ENCODE results near the gene NSG2.

Gene NSG2

DNA sequence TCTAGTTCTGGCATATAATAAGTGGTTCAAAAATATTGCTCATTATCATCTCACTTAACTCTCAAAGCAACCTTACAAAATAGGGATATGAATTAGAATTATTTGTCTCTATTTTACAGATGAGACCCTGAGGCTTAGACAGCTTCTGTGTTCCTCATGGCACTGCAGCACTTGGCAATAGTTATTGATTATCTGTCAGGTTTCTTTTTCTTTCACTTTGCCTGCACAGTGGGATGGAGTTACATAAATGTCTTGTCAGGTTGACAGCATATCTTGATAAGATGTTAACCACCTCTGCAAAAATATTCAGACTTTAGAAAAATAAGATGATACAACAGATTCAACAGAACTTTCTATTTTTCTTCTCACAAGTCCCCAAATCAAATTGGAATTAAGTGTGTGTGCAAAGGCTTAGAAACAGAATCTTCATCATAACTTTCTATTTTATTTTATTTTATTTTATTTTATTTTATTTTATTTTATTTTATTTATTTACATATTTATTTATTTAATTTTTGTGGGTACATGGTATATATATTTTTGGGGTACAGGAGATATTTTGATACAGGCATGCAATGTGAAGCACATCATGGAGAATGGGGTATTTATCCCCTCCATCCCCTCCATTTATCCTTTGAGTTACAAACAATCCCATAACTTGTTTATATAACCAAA lies 17.7 kb downstream of the NSG2 start:
- Histone ChIP-seq H3K36me3 (ENCODE audit: control insufficient read depth in 1 of 2, insufficient read depth in 2 of 2, low read length in 2 of 2) (no peaks in the 10 kb centered on the region), H3K27ac (ENCODE audit: low read length) (no peak overlapping the region), H3K9me3 (ENCODE audit: control insufficient read depth in 1 of 2, low read length in 2 of 2) (peaks cover 0 to 5% of the 10 kb centered on the region in 2 donors), H3K4me3 (ENCODE audit: low read depth in 1 of 2, low read length in 2 of 2) (no peak overlapping the region), H3K4me1 (ENCODE audit: control insufficient read depth in 1 of 2, insufficient read depth in 2 of 2, low read length in 2 of 2) (no peaks in the 10 kb centered on the region), H3K27me3 (ENCODE audit: low read depth, low read length) (no peaks in the 10 kb centered on the region)

DNA sequence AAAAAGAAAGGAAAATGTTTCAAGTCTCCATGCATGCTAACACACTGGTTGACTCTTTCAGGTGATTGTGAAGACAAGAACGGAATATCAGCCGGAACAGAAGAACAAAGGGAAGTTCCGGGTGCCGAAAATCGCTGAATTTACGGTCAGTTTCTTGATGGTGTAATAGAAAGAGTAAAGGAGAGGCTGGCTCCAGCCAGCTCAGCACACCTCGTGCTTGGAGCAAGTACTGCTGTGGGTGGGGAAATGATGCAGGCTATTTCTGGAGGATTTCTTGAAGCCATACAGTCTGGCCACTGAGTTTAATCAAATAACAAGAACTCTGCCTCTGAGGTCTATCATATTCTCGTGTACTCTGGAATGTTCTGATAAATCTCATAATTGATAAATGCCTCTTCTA lies 18.7 kb downstream of the NSG2 start:
- Histone ChIP-seq H3K27ac (ENCODE audit: low read length) (no peak overlapping the region), H3K36me3 (ENCODE audit: control insufficient read depth in 1 of 2, insufficient read depth in 2 of 2, low read length in 2 of 2) (no peaks in the 10 kb centered on the region), H3K27me3 (ENCODE audit: low read depth, low read length) (no peaks in the 10 kb centered on the region), H3K4me1 (ENCODE audit: control insufficient read depth in 1 of 2, insufficient read depth in 2 of 2, low read length in 2 of 2) (no peaks in the 10 kb centered on the region), H3K4me3 (ENCODE audit: low read depth in 1 of 2, low read length in 2 of 2) (no peak overlapping the region), H3K9me3 (ENCODE audit: control insufficient read depth in 1 of 2, low read length in 2 of 2) (peaks cover 0 to 5% of the 10 kb centered on the region in 2 donors)

DNA sequence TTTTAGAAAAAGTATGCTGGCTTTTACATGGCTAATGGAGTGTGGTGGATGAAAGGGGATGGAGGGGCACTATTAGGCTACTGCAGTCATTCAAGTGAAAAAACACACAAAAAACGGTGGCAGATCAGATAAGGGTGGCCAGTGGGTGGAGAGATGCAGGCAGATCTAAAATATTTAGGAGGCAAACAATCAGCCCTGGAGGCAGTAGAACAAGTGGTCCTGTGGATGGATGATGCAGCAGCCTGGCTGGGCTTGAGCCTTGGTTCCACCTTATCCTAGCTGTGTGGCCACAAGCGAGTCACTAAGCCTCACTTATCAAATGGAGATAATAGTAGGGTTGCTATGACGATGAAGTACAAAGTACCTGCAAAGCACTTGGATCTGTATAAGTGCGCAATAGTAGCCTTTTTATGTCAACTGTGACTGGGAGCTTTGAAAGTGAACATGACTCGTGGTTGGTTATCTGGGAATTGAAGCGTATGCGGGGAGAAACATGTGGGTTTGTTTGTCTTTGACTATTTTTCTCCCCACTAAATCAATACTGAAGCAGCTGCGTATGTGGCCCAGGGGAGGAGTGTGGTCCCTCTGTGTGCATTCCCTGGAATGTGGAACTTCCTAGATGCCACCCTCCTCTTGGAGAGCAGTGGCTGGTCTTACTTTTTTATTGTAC lies 20.2 kb downstream of the NSG2 start:
- no peak overlapping the region for H3K4me3 ChIP-seq (ENCODE audit: low read depth in 1 of 2, low read length in 2 of 2)
- H3K4me1 ChIP-seq (ENCODE audit: control insufficient read depth in 1 of 2, insufficient read depth in 2 of 2, low read length in 2 of 2): no peaks in the 10 kb centered on the region
- no peaks in the 10 kb centered on the region for H3K27me3 ChIP-seq (ENCODE audit: low read depth, low read length)
- H3K36me3 ChIP-seq (ENCODE audit: control insufficient read depth in 1 of 2, insufficient read depth in 2 of 2, low read length in 2 of 2): no peaks in the 10 kb centered on the region
- H3K27ac ChIP-seq (ENCODE audit: low read length): no peak overlapping the region
- H3K9me3 ChIP-seq (ENCODE audit: control insufficient read depth in 1 of 2, low read length in 2 of 2): peaks cover 0 to 1% of the 10 kb centered on the region in 2 donors

DNA sequence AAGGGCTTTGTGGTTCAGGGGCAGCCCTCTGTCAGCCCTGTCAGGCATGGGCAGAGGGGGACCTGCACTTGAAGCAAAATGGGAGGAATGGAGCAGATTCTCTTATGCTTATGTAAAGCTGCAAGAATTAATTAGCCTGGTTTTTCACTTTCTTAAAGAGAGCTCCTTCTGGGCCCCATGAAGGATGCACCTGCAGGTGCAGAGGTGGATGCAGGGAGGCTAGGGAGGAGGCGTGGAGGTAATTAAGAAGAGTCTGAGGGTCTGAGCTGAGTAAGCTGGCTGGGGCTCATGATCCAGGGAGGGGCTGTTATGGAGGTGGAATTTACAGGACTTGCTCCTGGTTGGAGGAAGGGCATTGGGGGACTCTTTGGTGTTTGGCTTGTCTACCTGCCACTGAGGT lies 22.0 kb downstream of the NSG2 start:
- H3K27me3 ChIP-seq (ENCODE audit: low read depth, low read length): no peaks in the 10 kb centered on the region
- no peak overlapping the region for H3K4me3 ChIP-seq (ENCODE audit: low read depth in 1 of 2, low read length in 2 of 2)
- H3K36me3 ChIP-seq (ENCODE audit: control insufficient read depth in 1 of 2, insufficient read depth in 2 of 2, low read length in 2 of 2): no peaks in the 10 kb centered on the region

DNA sequence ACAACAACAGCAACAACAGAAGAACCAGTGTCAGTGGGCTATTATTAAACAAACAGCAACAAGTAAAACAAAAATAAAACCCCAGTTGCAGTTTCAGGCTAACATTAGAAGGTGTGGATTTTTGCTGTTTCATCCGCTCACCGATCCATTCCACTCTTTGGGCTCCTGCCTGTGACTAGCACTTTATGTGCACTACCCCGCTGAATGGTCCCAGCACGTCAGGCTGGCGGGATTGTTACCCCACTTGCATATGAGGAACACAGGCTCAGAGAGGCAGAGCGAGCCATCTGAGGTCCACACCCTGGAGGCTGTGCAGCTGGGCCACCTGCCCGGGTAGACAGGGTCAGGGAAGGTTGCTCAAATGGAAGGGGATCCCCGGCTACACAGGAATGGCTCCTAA lies 26.0 kb downstream of the NSG2 start:
- no peaks in the 10 kb centered on the region for H3K9me3 ChIP-seq (ENCODE audit: control insufficient read depth in 1 of 2, low read length in 2 of 2)
- H3K36me3 ChIP-seq (ENCODE audit: control insufficient read depth in 1 of 2, insufficient read depth in 2 of 2, low read length in 2 of 2): no peaks in the 10 kb centered on the region
- no peak overlapping the region for H3K4me3 ChIP-seq (ENCODE audit: low read depth in 1 of 2, low read length in 2 of 2)
- H3K27me3 ChIP-seq (ENCODE audit: low read depth, low read length): no peaks in the 10 kb centered on the region
- peaks cover 0 to 12% of the 10 kb centered on the region in 2 donors for H3K4me1 ChIP-seq (ENCODE audit: control insufficient read depth in 1 of 2, insufficient read depth in 2 of 2, low read length in 2 of 2)
- no peak overlapping the region for H3K27ac ChIP-seq (ENCODE audit: low read length)

More for the DNA sequence above, 22.0 kb downstream of the NSG2 start:
- Histone ChIP-seq H3K9me3 (ENCODE audit: control insufficient read depth in 1 of 2, low read length in 2 of 2) (no peaks in the 10 kb centered on the region), H3K4me1 (ENCODE audit: control insufficient read depth in 1 of 2, insufficient read depth in 2 of 2, low read length in 2 of 2) (no peaks in the 10 kb centered on the region), H3K27ac (ENCODE audit: low read length) (no peak overlapping the region)

DNA sequence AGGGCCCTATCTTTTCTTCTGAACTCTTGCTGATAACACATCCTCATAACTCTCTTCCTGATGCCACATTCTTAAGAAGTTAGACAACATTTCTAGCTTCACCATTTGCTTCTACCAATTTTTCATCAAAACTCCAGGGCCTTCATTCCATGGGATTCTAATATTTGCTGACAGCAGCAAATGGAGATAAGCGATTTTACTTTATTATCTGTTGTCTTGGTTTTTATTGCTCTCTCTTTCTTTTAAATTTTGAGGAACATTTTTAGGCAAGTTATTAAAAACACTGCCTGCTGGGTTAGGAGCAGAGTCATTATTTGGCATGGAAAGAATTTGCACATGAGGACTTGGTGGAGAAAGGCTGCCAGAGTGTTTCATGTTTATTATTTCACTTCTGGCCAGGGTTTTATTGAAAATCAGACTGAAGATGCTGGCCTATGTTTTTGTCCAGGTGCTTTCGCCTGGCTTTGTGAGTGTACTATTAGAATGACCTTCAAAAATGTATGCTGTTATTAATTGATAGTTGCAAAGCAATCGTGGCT lies 27.7 kb downstream of the NSG2 start:
- no peak overlapping the region for H3K4me3 ChIP-seq (ENCODE audit: low read depth in 1 of 2, low read length in 2 of 2)
- no peak overlapping the region for H3K27ac ChIP-seq (ENCODE audit: low read length)

DNA sequence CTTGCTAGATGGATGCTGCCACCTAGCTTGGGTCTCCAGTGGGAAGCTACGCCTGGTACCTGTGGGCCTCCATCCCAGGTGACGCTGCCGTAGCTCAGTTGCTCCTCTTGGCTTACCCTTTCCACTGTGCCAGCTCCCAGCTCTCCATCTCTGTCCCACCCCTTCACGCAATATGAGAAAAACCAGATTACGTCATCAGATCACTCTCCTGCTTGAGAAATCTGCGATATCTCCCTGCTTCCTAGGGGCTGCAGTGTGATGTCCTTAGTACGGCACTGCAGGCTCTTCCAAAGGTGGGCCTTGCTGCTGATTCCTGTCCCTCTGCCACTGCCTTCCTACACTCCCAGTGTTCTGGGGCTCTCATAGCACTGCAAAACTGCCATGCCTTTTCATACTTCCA lies 28.9 kb downstream of the NSG2 start:
- no peak overlapping the region for H3K4me3 ChIP-seq (ENCODE audit: low read depth in 1 of 2, low read length in 2 of 2)
- H3K27ac ChIP-seq (ENCODE audit: low read length): no peak overlapping the region
- peaks cover 0 to 12% of the 10 kb centered on the region in 2 donors for H3K4me1 ChIP-seq (ENCODE audit: control insufficient read depth in 1 of 2, insufficient read depth in 2 of 2, low read length in 2 of 2)
- no peaks in the 10 kb centered on the region for H3K27me3 ChIP-seq (ENCODE audit: low read depth, low read length)
- H3K9me3 ChIP-seq (ENCODE audit: control insufficient read depth in 1 of 2, low read length in 2 of 2): no peaks in the 10 kb centered on the region
- no peaks in the 10 kb centered on the region for H3K36me3 ChIP-seq (ENCODE audit: control insufficient read depth in 1 of 2, insufficient read depth in 2 of 2, low read length in 2 of 2)

More for the DNA sequence above, 27.7 kb downstream of the NSG2 start:
- no peaks in the 10 kb centered on the region for H3K36me3 ChIP-seq (ENCODE audit: control insufficient read depth in 1 of 2, insufficient read depth in 2 of 2, low read length in 2 of 2)
- H3K4me1 ChIP-seq (ENCODE audit: control insufficient read depth in 1 of 2, insufficient read depth in 2 of 2, low read length in 2 of 2): peaks cover 0 to 12% of the 10 kb centered on the region in 2 donors
- H3K27me3 ChIP-seq (ENCODE audit: low read depth, low read length): no peaks in the 10 kb centered on the region
- no peaks in the 10 kb centered on the region for H3K9me3 ChIP-seq (ENCODE audit: control insufficient read depth in 1 of 2, low read length in 2 of 2)

DNA sequence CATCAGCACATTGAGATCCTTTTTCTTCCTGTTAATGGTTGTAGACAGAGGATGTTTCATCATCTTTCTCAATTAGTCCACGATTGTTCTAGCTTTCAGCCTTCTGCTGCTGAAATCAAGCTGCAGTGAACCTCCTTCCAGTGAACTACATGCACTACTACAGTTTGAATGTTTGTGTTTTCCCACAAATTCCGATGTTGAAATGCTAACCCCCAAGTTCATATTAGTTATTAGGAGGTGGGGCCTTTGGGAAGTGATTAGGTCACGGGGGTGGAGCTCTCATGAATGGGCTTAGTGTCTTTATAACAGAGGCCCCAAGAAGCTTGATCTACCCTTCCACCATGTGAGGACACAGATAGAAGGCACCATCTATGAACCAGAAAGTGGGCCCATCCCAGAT lies 32.9 kb downstream of the NSG2 start:
- H3K4me1 ChIP-seq (ENCODE audit: control insufficient read depth in 1 of 2, insufficient read depth in 2 of 2, low read length in 2 of 2): peaks cover 0 to 6% of the 10 kb centered on the region in 2 donors
- H3K36me3 ChIP-seq (ENCODE audit: control insufficient read depth in 1 of 2, insufficient read depth in 2 of 2, low read length in 2 of 2): no peaks in the 10 kb centered on the region
- no peak overlapping the region for H3K27ac ChIP-seq (ENCODE audit: low read length)
- no peak overlapping the region for H3K4me3 ChIP-seq (ENCODE audit: low read depth in 1 of 2, low read length in 2 of 2)
- H3K9me3 ChIP-seq (ENCODE audit: control insufficient read depth in 1 of 2, low read length in 2 of 2): no peaks in the 10 kb centered on the region
- H3K27me3 ChIP-seq (ENCODE audit: low read depth, low read length): no peaks in the 10 kb centered on the region

DNA sequence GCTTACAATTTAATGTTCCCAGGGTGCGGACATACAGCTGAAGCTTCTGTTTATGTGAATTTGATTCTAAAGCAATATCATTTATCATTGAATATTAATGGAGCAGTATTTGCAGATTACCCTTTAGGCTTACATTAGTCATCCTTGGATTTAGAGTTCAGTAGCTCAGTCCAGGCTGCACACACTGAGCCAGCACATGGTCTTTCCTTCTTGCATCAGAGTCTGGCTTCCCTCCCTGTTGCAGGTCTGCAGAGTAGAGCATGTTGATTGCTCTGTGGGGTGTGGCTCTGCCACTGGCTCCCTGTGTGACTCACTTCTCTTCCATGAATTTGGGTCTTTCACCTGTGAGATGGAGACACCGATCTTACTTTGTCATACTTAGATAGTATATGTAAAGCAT lies 36.8 kb downstream of the NSG2 start:
- Histone ChIP-seq H3K27me3 (ENCODE audit: low read depth, low read length) (no peaks in the 10 kb centered on the region), H3K9me3 (ENCODE audit: control insufficient read depth in 1 of 2, low read length in 2 of 2) (no peaks in the 10 kb centered on the region), H3K4me3 (ENCODE audit: low read depth in 1 of 2, low read length in 2 of 2) (no peak overlapping the region), H3K4me1 (ENCODE audit: control insufficient read depth in 1 of 2, insufficient read depth in 2 of 2, low read length in 2 of 2) (no peaks in the 10 kb centered on the region), H3K36me3 (ENCODE audit: control insufficient read depth in 1 of 2, insufficient read depth in 2 of 2, low read length in 2 of 2) (no peaks in the 10 kb centered on the region), H3K27ac (ENCODE audit: low read length) (no peak overlapping the region)

DNA sequence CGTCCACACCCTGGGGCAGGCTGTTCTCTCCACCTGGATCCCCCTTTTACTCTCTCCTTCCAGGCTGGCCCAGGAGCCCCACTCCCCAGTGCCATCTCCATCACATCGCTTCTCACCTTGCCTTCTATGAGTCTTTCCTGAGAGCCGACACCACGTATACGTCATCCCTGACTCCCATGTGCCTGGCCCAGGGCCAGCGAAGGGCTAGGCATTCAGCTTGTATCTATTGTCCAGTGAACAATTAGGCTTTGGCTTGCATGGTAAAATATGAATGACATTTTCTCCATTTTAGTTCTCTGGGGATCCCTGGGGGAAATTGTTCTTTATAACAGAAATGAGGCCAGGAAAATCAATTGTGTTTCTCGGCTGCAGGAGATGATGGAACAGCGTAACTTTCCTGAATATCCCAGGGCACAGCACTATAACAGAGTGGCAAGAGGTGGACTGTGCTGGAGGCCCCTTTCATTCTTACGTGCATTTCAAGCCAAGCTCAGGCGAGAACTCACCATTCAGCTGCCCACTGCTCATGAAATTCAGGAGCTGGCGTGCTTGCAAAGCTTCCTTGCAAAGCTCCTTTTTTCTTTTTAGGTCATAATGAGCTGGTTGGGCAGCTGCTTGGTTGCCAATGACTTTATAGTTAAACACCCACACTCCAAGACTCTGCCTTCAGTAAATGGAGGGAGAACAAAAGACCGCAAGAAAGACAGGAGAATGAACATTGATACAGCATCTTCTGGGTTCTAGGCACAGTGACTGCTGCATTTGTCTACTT lies 37.7 kb downstream of the NSG2 start:
- H3K27ac ChIP-seq (ENCODE audit: low read length): no peak overlapping the region
- H3K36me3 ChIP-seq (ENCODE audit: control insufficient read depth in 1 of 2, insufficient read depth in 2 of 2, low read length in 2 of 2): no peaks in the 10 kb centered on the region
- no peak overlapping the region for H3K4me3 ChIP-seq (ENCODE audit: low read depth in 1 of 2, low read length in 2 of 2)
- no peaks in the 10 kb centered on the region for H3K9me3 ChIP-seq (ENCODE audit: control insufficient read depth in 1 of 2, low read length in 2 of 2)
- H3K4me1 ChIP-seq (ENCODE audit: control insufficient read depth in 1 of 2, insufficient read depth in 2 of 2, low read length in 2 of 2): no peaks in the 10 kb centered on the region
- no peaks in the 10 kb centered on the region for H3K27me3 ChIP-seq (ENCODE audit: low read depth, low read length)

DNA sequence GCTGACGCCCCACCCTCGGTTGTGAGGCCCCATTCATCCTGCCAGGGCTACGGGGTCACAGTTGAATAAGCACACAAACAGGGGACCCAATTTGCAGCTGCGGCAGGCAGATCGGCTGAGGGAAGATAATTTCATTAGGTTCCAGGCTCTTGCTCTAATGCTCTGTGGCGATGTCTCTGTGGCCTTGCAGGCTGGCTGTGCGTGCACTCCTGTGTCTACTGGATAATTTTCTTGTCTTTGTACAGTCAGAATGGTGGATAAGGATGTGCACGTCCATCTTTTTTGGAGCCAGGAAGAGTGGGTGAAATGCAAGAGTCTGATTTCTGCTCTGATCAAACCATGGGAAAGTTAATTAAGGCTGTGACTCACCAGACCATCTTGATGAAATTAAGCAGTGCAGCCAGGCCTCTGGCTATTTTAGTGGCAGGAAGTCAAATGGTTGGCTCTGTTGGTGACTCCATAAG lies 39.2 kb downstream of the NSG2 start:
- no peaks in the 10 kb centered on the region for H3K27me3 ChIP-seq (ENCODE audit: low read depth, low read length)
- no peak overlapping the region for H3K27ac ChIP-seq (ENCODE audit: low read length)
- no peaks in the 10 kb centered on the region for H3K4me1 ChIP-seq (ENCODE audit: control insufficient read depth in 1 of 2, insufficient read depth in 2 of 2, low read length in 2 of 2)
- no peak overlapping the region for H3K4me3 ChIP-seq (ENCODE audit: low read depth in 1 of 2, low read length in 2 of 2)
- H3K9me3 ChIP-seq (ENCODE audit: control insufficient read depth in 1 of 2, low read length in 2 of 2): no peaks in the 10 kb centered on the region
- no peaks in the 10 kb centered on the region for H3K36me3 ChIP-seq (ENCODE audit: control insufficient read depth in 1 of 2, insufficient read depth in 2 of 2, low read length in 2 of 2)
